Bronchial epithelial cell (primary cell): ENCODE data around the gene GVQW3. TPM values are rescaled to one million over a fixed set of nuclear protein-coding genes. Genes with fewer than 3 reads are reported as not detected.

ENCODE experiments used
- DNase-seq: peaks from one replicate; pipeline ENCODE4 v3.0.0-alpha.2; 2010; ENCODE audit warnings: low read depth
- FAIRE-seq: peaks from 2 replicates; lab custom pipeline; 2011; peaks lifted over from hg19 to GRCh38; lab: Jason Lieb, UNC
- H3K27me3 ChIP-seq: 2 replicates; pipeline ENCODE4 v1.5.1; 2011; ENCODE audit warnings: low read length; ENCODE audit not compliant: control insufficient read depth, insufficient read depth
- H3K36me3 ChIP-seq: 2 replicates; pipeline ENCODE4 v1.5.1; 2011; ENCODE audit warnings: low read length; ENCODE audit not compliant: control insufficient read depth, insufficient read depth
- H3K4me3 ChIP-seq: 2 replicates; pipeline ENCODE4 v1.5.1; 2011; ENCODE audit warnings: mild to moderate bottlenecking, low read depth, low read length, control low read depth
- CTCF ChIP-seq: IDR thresholded peaks from 2 replicates; pipeline ENCODE4 v1.5.1; 2011; ENCODE audit warnings: mild to moderate bottlenecking, moderate library complexity, low read length, control low read depth, inconsistent platforms; ENCODE audit not compliant: insufficient read depth, severe bottlenecking
- total RNA-seq: library from RNA; depleted of rRNA; stranded (reverse); fragments of >200 nt; gene quantifications from 2 replicates; pipeline ENCODE4 v1.2.1, GENCODE V29; 2014

GVQW3 gene
- total RNA-seq: 0.26 TPM in 2 replicates

DNA sequence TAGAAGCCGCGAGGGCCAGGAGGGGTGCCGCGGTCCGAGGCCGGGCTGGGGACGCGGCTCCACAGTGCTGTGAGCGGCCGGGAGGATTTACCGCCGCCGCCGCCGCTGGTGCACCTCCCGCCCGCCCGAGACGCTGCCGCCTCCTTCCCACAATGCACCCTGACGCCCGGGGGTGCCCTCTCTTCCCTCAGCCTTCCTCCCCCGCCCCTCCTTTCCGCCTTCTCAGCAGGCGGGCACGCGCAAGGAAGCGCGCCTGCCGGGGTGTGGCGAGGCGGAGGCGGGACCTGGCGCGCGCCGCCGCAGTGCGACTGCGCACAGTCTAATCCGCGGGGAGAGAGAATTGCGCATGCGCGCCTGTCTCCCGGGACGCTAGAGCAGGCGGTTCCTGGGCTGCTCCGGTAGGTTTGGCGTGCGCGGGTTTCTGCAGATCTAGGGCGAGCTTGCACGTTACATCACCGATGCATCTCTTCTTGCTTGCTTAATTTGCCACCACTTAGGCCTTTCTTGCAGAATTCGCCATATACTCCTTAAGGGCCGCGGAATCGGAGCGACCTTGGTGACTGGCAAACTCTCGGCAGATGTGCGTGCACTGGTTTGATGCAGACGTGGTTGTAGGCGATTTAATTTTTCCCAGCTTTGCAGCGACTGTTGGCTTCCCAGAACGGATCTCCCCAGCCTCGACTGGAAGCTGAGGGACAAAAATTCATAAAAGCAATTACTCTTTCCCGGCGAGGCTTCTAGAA, at the start of gene GVQW3, which contains the start of gene THAP12:
Gene GVQW3, plus strand, starts transcription at position 347 of the 743 bp plus-strand sequence. CDS start 506 bp downstream, outside the sequence.
Gene THAP12, minus strand, starts transcription at position 156 of the 743 bp plus-strand sequence. CDS start 296 bp downstream, outside the sequence.
- Histone ChIP-seq H3K36me3 (no peaks in the 10 kb centered on the region), H3K27me3 (no peaks in the 10 kb centered on the region), H3K4me3 (peak within 1 kb of the TSS; percentile 83)
- FAIRE-seq (no peak), DNase-seq (peak; percentile 89)
- TF ChIP-seq CTCF: no peak

DNA sequence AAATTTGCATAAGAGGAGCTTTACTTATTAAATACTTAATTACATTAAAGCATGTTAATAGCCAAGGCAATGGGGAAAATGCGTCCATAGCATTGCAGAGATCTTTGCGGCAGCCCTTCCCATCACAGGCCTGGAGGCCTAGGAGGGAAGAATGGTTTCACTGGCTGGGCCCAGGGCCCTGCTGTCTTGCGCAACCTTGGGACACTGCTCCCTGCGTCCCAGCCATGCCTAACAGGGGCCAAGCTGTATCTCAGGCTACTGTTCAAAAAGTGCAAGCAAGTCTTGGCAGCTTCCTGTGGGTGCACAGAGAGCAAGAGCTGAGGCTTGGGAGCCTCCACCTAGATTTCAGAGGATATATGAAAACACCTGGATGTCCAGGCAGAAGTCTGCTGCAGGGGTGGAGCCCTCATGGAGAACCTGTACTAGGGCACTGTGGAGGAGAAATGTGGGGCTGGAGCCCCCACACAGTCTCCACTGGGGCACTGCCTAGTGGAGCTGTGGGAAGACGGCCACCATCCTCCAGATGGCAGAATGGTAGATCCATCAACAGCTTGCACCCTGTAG, 46.2 kb upstream of the GVQW3 start:
- DNase-seq (no peak), FAIRE-seq (no peak)
- Histone ChIP-seq H3K36me3 (no peaks in the 10 kb centered on the region), H3K4me3 (no peak overlapping the region), H3K27me3 (peaks cover 4% of the 10 kb centered on the region)
- TF ChIP-seq CTCF: no peak

DNA sequence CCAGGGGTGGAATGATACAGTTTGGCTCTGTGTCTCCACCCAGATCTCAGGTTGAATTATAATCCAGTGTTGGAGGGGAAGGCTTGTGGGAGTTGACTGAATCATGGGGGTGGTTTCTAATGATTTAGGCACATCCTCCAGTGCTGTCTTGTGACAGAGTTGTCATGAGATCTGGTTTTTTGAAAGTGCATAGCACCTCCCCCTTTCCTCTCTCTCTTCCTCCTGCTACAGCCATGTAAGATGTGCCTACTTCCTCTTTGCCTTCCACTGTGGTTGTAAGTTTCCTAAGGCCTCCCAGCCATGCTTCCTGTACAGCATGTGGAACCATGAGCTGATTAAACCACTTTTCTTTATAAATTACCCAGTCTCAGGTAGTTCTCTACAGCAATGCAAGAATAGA, 45.3 kb upstream of the GVQW3 start:
- DNase-seq (no peak), FAIRE-seq (no peak)
- Histone ChIP-seq H3K4me3 (no peak overlapping the region), H3K36me3 (no peaks in the 10 kb centered on the region), H3K27me3 (no peaks in the 10 kb centered on the region)
- TF ChIP-seq CTCF: no peak

DNA sequence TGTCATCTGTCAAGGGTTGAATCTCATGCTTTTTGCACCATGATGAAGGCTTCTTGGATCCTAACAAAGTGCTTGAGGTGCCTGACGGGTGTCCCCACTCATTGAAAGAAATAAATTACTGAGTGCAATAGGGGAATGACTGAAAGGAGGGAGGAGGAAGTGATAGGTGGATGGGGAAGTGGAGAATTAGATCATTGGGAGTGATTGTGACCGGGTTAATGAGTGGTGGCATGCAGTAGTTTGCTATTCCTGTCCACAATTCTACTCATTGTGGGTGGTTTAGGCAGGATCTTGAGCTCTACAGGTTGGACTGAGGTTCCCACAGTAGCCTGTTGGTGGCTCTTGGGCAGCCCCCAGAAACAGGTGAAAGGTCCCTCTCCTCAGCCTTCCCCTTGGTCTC, 44.5 kb upstream of the GVQW3 start:
- Histone ChIP-seq H3K36me3 (no peaks in the 10 kb centered on the region), H3K27me3 (no peaks in the 10 kb centered on the region), H3K4me3 (no peak overlapping the region)
- DNase-seq: no peak
- TF ChIP-seq CTCF: no peak
- FAIRE-seq: no peak

- no peak for DNase-seq
- H3K36me3 ChIP-seq: no peaks in the 10 kb centered on the region
- TF ChIP-seq CTCF: no peak
- FAIRE-seq: no peak
- no peak overlapping the region for H3K4me3 ChIP-seq
- H3K27me3 ChIP-seq: no peaks in the 10 kb centered on the region
Observed at GRCh38 chr11:76337469-76337868, 43.7 kb upstream of the GVQW3 start.
